Suprapubic skin (tissue), 3 donors: Measurements from ENCODE around the gene LRRC26.

ENCODE experiments used
- CTCF ChIP-seq, 2 donors: fragments of 200-600 bp in 1 of 2; fragments of 450-650 bp in 1 of 2; sonication (generic) in 1 of 2; IDR thresholded peaks; one replicate each; pipeline ENCODE4 v1.5.1; 2016 to 2019; ENCODE audit warnings: antibody characterized with exemption in 2 of 2, mild to moderate bottlenecking in 1 of 2, moderate library complexity in 1 of 2
- EP300 ChIP-seq: sonication (generic); formaldehyde crosslinking; IDR thresholded peaks from one replicate; pipeline ENCODE4 v1.6.1; 2017; ENCODE audit warnings: antibody characterized with exemption

- TF ChIP-seq CTCF (IDR thresholded peaks at IDR 0.05) = no peak
- TF ChIP-seq EP300 = no peak
These were observed 48.4 kb upstream of the LRRC26 start for GRCh38 chr9:137218212-137218753.
